Naive thymus-derived CD4-positive, alpha-beta T cell (primary cell): ENCODE measurements around the gene ATP6AP2. TPM values are rescaled to one million over a fixed set of nuclear protein-coding genes. Genes with fewer than 3 reads are reported as not detected.

ENCODE experiments used
- ATAC-seq: fragments of 150-1000 bp; cut with Tn5 transposase; 2 replicates; pipeline ENCODE4 v1.10.0; 2021; ENCODE audit warnings: mild to moderate bottlenecking, moderate library complexity
- CTCF ChIA-PET: fragments of 350-600 bp; sonication (Branson Sonifier 250); formaldehyde crosslinking; loops from one replicate; lab custom pipeline; 2021; ENCODE audit warnings: antibody characterized with exemption; lab: Charles Lee
- POLR2A ChIA-PET: fragments of 350-600 bp; sonication (Branson Sonifier 250); formaldehyde crosslinking; loops from one replicate; lab custom pipeline; 2021; ENCODE audit warnings: antibody characterized with exemption, inconsistent platforms; lab: Charles Lee
- DNase-seq, 9 donors: peaks; one replicate each; pipeline versions ENCODE4 v3.0.0 to v3.0.0-alpha.2; 2020 to 2022; ENCODE audit warnings: mixed read lengths in 1 of 9
- H3K27ac ChIP-seq: one replicate; pipeline ENCODE4 v1.7.0; 2013; ENCODE audit warnings: mild to moderate bottlenecking, low read depth, low read length, moderate library complexity
- H3K27me3 ChIP-seq, 2 donors: one replicate each; pipeline ENCODE4 v1.7.0; 2013; ENCODE audit warnings: low read length in 2 of 2, mild to moderate bottlenecking in 2 of 2, moderate library complexity in 2 of 2; ENCODE audit not compliant: control insufficient read depth in 2 of 2, insufficient read depth in 2 of 2
- H3K36me3 ChIP-seq, 3 experiments: 1 replicate in 2 of 3; 2 replicates in 1 of 3; pipeline ENCODE4 v1.7.0; 2013; ENCODE audit warnings: low read length in 3 of 3, mild to moderate bottlenecking in 3 of 3, moderate library complexity in 1 of 3; ENCODE audit not compliant: insufficient read depth in 3 of 3, control insufficient read depth in 2 of 3
- H3K4me1 ChIP-seq, 2 donors: one replicate each; pipeline ENCODE4 v1.7.0; 2013; ENCODE audit warnings: low read length in 2 of 2, mild to moderate bottlenecking in 2 of 2, moderate library complexity in 1 of 2; ENCODE audit not compliant: control insufficient read depth in 2 of 2, insufficient read depth in 2 of 2
- H3K4me3 ChIP-seq: 2 replicates; pipeline ENCODE4 v1.7.0; 2013; ENCODE audit warnings: mild to moderate bottlenecking, low read length
- H3K9me3 ChIP-seq, 3 experiments: 1 replicate in 2 of 3; 2 replicates in 1 of 3; pipeline ENCODE4 v1.7.0; 2013; ENCODE audit warnings: low read length in 3 of 3; ENCODE audit not compliant: control insufficient read depth in 2 of 3
- H3K27ac Mint-ChIP-seq, 9 donors: one replicate each; pipeline ENCODE4 v1.8.0; 2020 to 2022; ENCODE audit warnings: mixed read lengths in 9 of 9, mild to moderate bottlenecking in 8 of 9, moderate library complexity in 5 of 9, inconsistent platforms in 2 of 9
- H3K27me3 Mint-ChIP-seq, 5 donors: one replicate each; pipeline ENCODE4 v1.8.0; 2021 to 2022; ENCODE audit warnings: mixed read lengths in 5 of 5, mild to moderate bottlenecking in 1 of 5
- H3K36me3 Mint-ChIP-seq, 5 donors: one replicate each; pipeline ENCODE4 v1.8.0; 2020 to 2022; ENCODE audit warnings: mixed read lengths in 5 of 5, mild to moderate bottlenecking in 3 of 5, inconsistent platforms in 1 of 5
- H3K4me1 Mint-ChIP-seq, 7 donors: one replicate each; pipeline ENCODE4 v1.8.0; 2020 to 2022; ENCODE audit warnings: mixed read lengths in 7 of 7, mild to moderate bottlenecking in 3 of 7, inconsistent platforms in 1 of 7
- H3K4me3 Mint-ChIP-seq, 10 donors: one replicate each; pipeline ENCODE4 v1.8.0; 2020 to 2022; ENCODE audit warnings: mild to moderate bottlenecking in 10 of 10, mixed read lengths in 10 of 10, moderate library complexity in 6 of 10, inconsistent platforms in 2 of 10
- H3K9me3 Mint-ChIP-seq, 11 donors: one replicate each; pipeline ENCODE4 v1.8.0; 2020 to 2022; ENCODE audit warnings: mixed read lengths in 11 of 11, mild to moderate bottlenecking in 4 of 11, inconsistent platforms in 1 of 11, moderate library complexity in 1 of 11
- intact Hi-C, 2 donors: fragments of 100-400 bp; cut with micrococcal nuclease; formaldehyde crosslinking; loops; one replicate each; pipeline ENCODE4 v1.15.1; 2023
- polyA plus RNA-seq, 2 donors: library from polyadenylated mRNA; unstranded; fragments of 300-500 nt; fragmentation: Illumina TruSeq; gene quantifications; one replicate each; pipeline ENCODE4 v1.2.3, GENCODE V29; 2021
- total RNA-seq, 6 experiments: library from RNA in 5 of 6; stranded (reverse) in 5 of 6; gene quantifications; 1 replicate in 5 of 6; 2 replicates in 1 of 6; pipeline ENCODE4 v1.2.3 and lab custom pipeline; 2021 to 2026

The ATP6AP2 gene
- total and polyA plus RNA-seq, 7 experiments from 2014 or later, result 72.0 to 195 (median 87.6) TPM

GRCh38 chrX:40651620-40652223 is 71.0 kb downstream of the ATP6AP2 start:
- H3K9me3 Mint-ChIP-seq, result no peaks in the 10 kb centered on the region
- H3K36me3 ChIP-seq, result peaks cover 0 to 15% (median 0%) of the 10 kb centered on the region in 3 experiments
- peaks cover 3 to 6% of the 10 kb centered on the region in 2 donors for H3K4me1 ChIP-seq
- CTCF ChIA-PET, result interaction anchor here (0.6 to 5.1 kb wide), 16 partner anchors 12 to 487 kb away, joined by 3 to 37 read pairs (median 3); partner anchors contain the start of gene ATP6AP2
- peaks cover 0 to 16% (median 0%) of the 10 kb centered on the region in 5 donors for H3K36me3 Mint-ChIP-seq
- DNase-seq (peak; percentile 27 to 83 (median 66)), ATAC-seq (peak; percentile 35)
- H3K27me3 Mint-ChIP-seq, result no peaks in the 10 kb centered on the region
- intact Hi-C loops, result loop anchor here (1.0 to 2.0 kb wide), 6 partner anchors 107 to 602 kb away; no protein-coding TSS in a partner anchor
- no peak overlapping the region for H3K4me3 ChIP-seq
- H3K9me3 ChIP-seq, result no peaks in the 10 kb centered on the region
- no peak overlapping the region for H3K27ac ChIP-seq
- POLR2A ChIA-PET, result interaction anchor here (0.6 to 1.3 kb wide), 4 partner anchors 35 to 475 kb away, joined by 3 to 4 read pairs (median 4); no protein-coding TSS in a partner anchor
- no peak overlapping the region for H3K4me3 Mint-ChIP-seq
- peaks cover 0 to 17% (median 5%) of the 10 kb centered on the region in 7 donors for H3K4me1 Mint-ChIP-seq
- H3K27me3 ChIP-seq, result no peaks in the 10 kb centered on the region
- H3K27ac Mint-ChIP-seq, result peak overlapping the region in 8 of 9 donors; percentile 3 to 68 (median 21)

- peak overlapping the region in 2 of 9 donors; percentile 59 to 69 for H3K27ac Mint-ChIP-seq
- DNase-seq, result no peak
- no peak overlapping the region for H3K27ac ChIP-seq
- no peak for ATAC-seq
- ChIA-PET POLR2A (interaction anchor here (0.6 kb wide), 1 partner anchor 444 kb away, joined by 3 read pairs; no protein-coding TSS in a partner anchor), CTCF (interaction anchor here (1.1 to 5.1 kb wide), 5 partner anchors 65 to 528 kb away, joined by 3 to 37 read pairs (median 3); no protein-coding TSS in a partner anchor)
- peaks cover 3 to 5% of the 10 kb centered on the region in 2 donors for H3K4me1 ChIP-seq
- H3K4me3 ChIP-seq, result no peak overlapping the region
- no peaks in the 10 kb centered on the region for H3K9me3 ChIP-seq
- peaks cover 0 to 24% (median 0%) of the 10 kb centered on the region in 3 experiments for H3K36me3 ChIP-seq
- no peaks in the 10 kb centered on the region for H3K9me3 Mint-ChIP-seq
- no peaks in the 10 kb centered on the region for H3K27me3 Mint-ChIP-seq
- H3K4me1 Mint-ChIP-seq, result peaks cover 0 to 12% (median 5%) of the 10 kb centered on the region in 7 donors
- peaks cover 0 to 20% (median 0%) of the 10 kb centered on the region in 5 donors for H3K36me3 Mint-ChIP-seq
- no peaks in the 10 kb centered on the region for H3K27me3 ChIP-seq
- intact Hi-C loops, result no loop called here
- no peak overlapping the region for H3K4me3 Mint-ChIP-seq
Measured at GRCh38 chrX:40652664-40653063, 71.9 kb downstream of the ATP6AP2 start.

GRCh38 chrX:40653535-40653934 is 72.8 kb downstream of the ATP6AP2 start:
- H3K9me3 Mint-ChIP-seq, result no peaks in the 10 kb centered on the region
- no peak overlapping the region for H3K27ac Mint-ChIP-seq
- no peak for ATAC-seq
- ChIA-PET CTCF (interaction anchor here (0.8 to 5.1 kb wide), 4 partner anchors 11 to 528 kb away, joined by 3 to 37 read pairs (median 3); no protein-coding TSS in a partner anchor), POLR2A (interaction anchor here (0.6 kb wide), 2 partner anchors 279 to 444 kb away, joined by 3 read pairs; no protein-coding TSS in a partner anchor)
- peaks cover 0 to 6% (median 4%) of the 10 kb centered on the region in 7 donors for H3K4me1 Mint-ChIP-seq
- Histone ChIP-seq H3K4me1 (no peaks in the 10 kb centered on the region), H3K9me3 (no peaks in the 10 kb centered on the region), H3K4me3 (no peak overlapping the region), H3K27ac (no peak overlapping the region), H3K36me3 (peaks cover 0 to 25% (median 0%) of the 10 kb centered on the region in 3 experiments), H3K27me3 (no peaks in the 10 kb centered on the region)
- H3K27me3 Mint-ChIP-seq, result no peaks in the 10 kb centered on the region
- intact Hi-C loops, result no loop called here
- no peak overlapping the region for H3K4me3 Mint-ChIP-seq
- peaks cover 0 to 20% (median 0%) of the 10 kb centered on the region in 5 donors for H3K36me3 Mint-ChIP-seq
- no peak for DNase-seq

Other genes starting within 250 kb of the ATP6AP2 start
- not detected for gene MPC1L, start 42.5 kb downstream of the ATP6AP2 start, total RNA-seq
- gene MPC1L, start 42.5 kb downstream of the ATP6AP2 start, polyA plus RNA-seq, result not detected
- 10 to 100 TPM; 15.0 to 25.4 (median 22.2) TPM for gene CXorf38, start 66.6 kb downstream of the ATP6AP2 start, total RNA-seq
- gene CXorf38, start 66.6 kb downstream of the ATP6AP2 start, polyA plus RNA-seq, result 10 to 100 TPM; 34.7 to 34.8 TPM
- gene MED14, start 154.6 kb downstream of the ATP6AP2 start, total RNA-seq, result 10 to 100 TPM; 37.9 to 49.5 (median 44.3) TPM
- 10 to 100 TPM in 1 of 2 donors, 1 to 10 TPM in 1; 6.9 to 14.5 TPM for gene MED14, start 154.6 kb downstream of the ATP6AP2 start, polyA plus RNA-seq